GM12892 (cell line): ENCODE data around the gene POLR2A.

Source experiments
- POLR2A ChIP-seq: IDR thresholded peaks from 2 replicates; pipeline ENCODE4 v1.6.1; 2011; ENCODE audit warnings: low read depth, low read length, control low read depth
- POLR2AphosphoS5 ChIP-seq: IDR thresholded peaks from 2 replicates; pipeline ENCODE4 v1.6.1; 2011; ENCODE audit warnings: low read depth, low read length, control low read depth

- TF ChIP-seq POLR2AphosphoS5 (no peak), POLR2A (no peak)
Measured at GRCh38 chr17:7475764-7476422, 8.3 kb upstream of the POLR2A start.
